Body of pancreas (tissue), 4 donors: ENCODE measurements around the gene ABI1.

Experiments used
- CTCF ChIP-seq, 7 experiments: fragments of 450-650 bp in 4 of 7; fragments of 200-600 bp in 3 of 7; sonication (generic) in 3 of 7; IDR thresholded peaks; one replicate each; pipeline ENCODE4 v1.5.1; 2016 to 2019; ENCODE audit warnings: antibody characterized with exemption in 7 of 7
- POLR2A ChIP-seq, 3 donors: fragments of 450-650 bp; IDR thresholded peaks; one replicate each; pipeline ENCODE4 v1.6.1; 2016; ENCODE audit warnings: antibody characterized with exemption in 3 of 3, mild to moderate bottlenecking in 2 of 3

DNA sequence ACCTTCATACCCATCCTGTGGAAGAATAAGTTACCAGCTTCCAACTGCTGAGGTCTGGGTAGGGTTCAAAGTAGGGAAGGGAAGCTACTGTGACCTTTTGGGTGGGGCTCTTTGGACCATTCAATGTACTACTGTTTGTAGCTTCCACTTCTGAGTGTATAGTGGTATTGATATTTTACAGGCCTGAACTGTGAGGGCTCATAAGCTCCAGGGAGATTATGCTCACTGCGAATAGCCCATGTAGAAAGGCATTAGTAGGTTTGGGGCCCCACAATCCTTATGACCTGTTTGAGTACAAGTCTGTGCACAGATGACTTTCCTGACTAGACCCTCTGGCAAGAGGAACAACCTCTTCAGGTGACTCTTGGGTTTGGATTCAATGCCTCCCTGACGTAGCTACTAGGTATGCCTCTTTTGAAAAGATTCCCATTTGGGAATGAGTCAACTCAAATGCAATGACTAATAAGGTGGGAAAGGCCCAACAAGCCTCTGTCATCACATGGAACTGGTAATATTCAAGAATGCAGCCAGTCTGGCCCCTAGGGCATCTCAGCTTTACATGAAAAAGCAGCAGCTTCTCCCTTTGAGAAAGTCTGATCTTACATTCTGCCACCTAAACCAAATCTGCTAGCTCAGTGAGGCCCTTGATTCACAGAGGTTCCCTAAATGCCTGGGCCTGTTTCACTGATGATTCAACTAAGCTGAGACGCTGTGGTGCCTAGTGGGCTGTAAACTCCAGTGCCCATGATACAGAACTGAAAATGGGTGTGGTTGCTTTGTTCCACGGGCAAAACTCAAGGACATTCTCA lies 79.8 kb downstream of the ABI1 start:
- TF ChIP-seq CTCF (IDR thresholded peaks at IDR 0.05), result no peak
- no peak for TF ChIP-seq POLR2A (IDR thresholded peaks at IDR 0.05)
